Measurements from ENCODE around the gene C1orf232. TPM values are rescaled to one million over a fixed set of nuclear protein-coding genes. Genes with fewer than 3 reads are reported as not detected.

Gene C1orf232
- polyA plus RNA-seq, 10 donors: not detected

GRCh38 chr1:26180010-26180506 lies 11.3 kb upstream of the C1orf232 start:
- DNase-seq: no peak

DNA sequence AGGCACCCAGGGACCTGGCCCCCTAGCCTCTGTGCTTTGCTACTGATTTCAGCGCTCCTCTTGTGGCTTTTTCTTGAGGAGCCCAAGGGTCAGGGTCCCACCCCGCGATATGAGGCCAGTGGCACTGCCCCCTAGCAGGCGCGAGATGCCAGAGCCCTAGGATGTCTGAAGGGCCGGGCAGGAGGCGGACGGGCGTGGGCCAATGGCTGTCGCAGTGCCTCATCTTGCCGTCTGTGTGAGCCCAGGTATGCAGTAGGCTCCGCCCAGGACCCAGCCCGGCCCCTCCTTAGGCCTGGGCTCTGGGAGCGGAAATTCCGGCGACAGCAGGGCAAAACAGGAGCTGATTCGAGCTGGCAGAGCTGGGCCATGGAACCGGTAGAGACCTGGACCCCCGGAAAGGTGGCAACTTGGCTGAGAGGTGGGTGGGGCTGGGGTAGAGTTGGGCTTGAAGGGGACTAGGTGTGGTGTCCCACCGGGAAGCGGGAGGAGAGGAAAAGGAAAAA lies 8.5 kb upstream of the C1orf232 start, which contains the start of gene CNKSR1:
TSS of gene CNKSR1 (plus strand) at position 310 of the 503 bp plus-strand sequence. CDS start at position 367, 57 bp downstream.
- DNase-seq: no peak

DNA sequence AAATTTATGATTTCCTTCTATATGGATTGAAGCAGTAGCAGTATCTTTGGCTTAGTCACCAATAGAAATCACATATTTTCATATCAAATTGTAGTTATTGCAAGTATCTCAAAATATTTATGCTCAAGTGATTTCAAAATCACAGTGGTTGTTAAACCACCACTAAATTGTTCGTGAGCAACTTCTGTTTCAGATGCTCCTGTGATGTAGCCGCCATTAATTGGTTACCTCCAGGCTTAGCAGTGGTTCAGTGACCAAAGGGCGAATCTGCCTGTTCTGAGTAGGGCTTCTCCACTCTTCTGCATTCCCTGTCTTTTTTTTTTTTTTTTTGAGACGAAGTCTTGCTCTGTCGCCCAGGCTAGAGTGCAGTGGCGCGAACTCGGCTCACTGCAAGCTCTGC lies 6.6 kb upstream of the C1orf232 start:
- no peak for DNase-seq

- DNase-seq: no peak
Observed at GRCh38 chr1:26171084-26172072, 2.6 kb upstream of the C1orf232 start, which contains the start of gene ZNF593OS. TSS of gene ZNF593OS (minus strand) at chr1:26171832. CDS start at chr1:26171661, 171 bp downstream.

GRCh38 chr1:26170472-26170821 lies 1.7 kb upstream of the C1orf232 start:
- DNase-seq: no peak

- peak; percentile 86 to 95 (median 92) for DNase-seq
Observed at GRCh38 chr1:26169669-26170471, 1.1 kb upstream of the C1orf232 start, which contains the start of gene ZNF593. TSS of gene ZNF593 (plus strand) at chr1:26169908. CDS start at chr1:26169984, 76 bp downstream.

GRCh38 chr1:26169198-26169554 lies 413 bp upstream of the C1orf232 start:
- DNase-seq: no peak

DNA sequence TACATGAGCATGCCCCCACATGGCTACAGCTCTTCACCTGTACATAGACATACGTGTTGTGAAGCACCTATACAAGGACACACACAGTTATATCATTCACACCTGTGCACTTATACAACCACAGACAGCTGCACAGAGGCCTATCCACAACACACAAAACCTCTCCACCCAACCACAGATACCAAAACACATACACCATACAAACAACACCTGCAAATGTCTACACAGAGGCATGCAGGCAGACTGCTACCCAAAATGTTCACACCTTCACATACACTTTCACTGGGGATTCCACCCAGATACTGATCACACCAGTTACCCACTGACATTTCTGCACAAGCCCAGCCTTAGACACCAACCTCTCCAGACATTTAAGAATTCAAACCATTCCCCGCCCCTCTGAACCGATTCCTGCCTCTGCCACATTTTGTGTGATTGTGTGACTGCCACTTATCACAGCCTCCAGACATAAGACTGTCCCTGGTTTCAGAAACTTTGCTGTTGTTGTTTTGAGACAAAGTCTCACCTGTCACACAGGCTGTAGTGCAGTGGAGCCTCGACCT lies 2.0 kb downstream of the C1orf232 start:
- no peak for DNase-seq

DNA sequence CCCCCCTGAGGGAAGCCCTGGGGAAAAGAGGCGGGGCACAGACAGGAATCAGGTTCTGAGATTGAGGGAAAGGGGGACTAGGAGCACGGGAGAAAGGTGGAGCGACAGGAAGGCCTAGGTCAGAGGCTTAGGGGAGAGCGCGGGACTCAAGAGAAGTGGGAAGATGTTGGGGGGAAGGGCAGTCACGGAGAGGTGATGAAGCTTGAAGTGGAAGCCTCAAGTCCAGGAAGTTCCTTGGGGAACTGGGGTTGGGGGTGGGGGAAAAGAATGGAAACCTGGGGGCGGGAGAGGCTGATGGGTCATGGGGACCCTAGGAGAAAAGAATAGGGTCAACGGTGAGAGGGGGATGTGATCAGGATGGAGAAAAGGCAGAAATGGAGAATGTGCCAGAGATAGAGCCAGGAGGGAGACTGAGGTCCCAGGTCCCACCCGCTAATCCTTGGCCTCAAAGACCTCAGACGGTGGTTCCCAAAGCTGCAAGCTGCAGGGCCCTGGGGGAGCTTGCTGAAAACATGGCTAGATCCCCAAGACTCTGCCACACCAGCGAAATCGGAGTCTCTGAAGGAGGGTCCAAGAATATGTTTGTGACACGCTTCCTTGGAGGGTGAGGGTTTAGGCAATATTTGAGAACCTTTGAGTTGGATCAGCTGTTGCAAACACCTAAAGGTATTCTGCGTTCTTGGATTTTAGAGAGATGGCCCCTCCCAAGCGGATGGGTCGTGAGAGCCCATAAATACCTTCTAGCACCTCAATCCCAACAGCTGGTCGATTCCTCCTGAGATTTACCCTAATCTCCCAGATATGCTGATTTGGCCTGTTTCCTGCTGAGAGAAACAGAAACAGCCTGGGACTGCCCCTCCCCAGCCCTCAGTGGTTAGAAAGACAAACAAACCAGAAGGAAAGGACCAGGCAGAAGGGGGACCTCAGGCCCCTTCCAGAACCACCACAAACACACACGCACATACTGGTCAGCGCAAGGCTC lies 3.6 kb downstream of the C1orf232 start:
- DNase-seq: no peak

- DNase-seq: peak in 1 of 3 donors; percentile 76
Observed at GRCh38 chr1:26164036-26164860, 4.5 kb downstream of the C1orf232 start.

DNA sequence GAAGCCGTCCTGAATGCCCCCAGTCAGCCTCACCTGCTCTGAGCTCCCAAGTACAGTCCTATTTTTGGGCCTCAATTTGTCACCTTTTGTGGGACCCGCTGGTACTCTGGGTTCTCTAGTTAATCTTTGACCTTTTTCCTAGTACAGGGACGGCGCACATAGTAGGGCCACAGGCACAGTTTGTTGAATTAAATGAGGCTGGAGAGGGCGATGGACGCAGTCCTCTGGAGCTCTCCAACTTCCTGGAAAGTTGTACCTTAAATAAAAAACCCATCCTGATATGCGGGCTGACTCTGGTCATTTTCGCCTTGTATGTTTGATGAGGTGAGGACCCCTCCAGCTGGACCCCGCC lies 5.1 kb downstream of the C1orf232 start:
- DNase-seq: no peak

DNA sequence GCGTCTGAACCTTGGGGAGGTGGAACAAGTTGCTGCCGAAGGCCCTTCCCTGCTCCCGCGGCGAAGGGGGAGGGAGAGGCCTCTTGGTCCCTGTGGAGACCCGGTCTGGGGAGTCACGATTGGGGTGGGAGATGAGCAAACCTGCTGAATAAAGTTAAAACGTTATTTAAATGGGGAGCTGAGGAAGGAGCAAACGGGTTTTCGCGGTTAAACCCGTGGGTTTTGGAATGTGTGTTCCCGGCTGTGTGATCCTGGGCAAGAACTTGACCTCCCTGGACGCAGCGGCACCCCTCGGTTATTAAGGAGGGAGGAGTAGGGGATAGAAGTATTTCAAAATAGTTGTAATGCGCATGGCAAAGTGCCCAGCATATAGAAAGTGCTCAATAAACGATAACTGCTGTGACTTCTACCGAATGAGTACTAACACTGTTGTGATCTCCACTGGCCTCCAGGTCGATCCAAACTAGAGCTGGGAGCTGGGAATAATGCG lies 6.5 kb downstream of the C1orf232 start:
- DNase-seq: no peak

DNA sequence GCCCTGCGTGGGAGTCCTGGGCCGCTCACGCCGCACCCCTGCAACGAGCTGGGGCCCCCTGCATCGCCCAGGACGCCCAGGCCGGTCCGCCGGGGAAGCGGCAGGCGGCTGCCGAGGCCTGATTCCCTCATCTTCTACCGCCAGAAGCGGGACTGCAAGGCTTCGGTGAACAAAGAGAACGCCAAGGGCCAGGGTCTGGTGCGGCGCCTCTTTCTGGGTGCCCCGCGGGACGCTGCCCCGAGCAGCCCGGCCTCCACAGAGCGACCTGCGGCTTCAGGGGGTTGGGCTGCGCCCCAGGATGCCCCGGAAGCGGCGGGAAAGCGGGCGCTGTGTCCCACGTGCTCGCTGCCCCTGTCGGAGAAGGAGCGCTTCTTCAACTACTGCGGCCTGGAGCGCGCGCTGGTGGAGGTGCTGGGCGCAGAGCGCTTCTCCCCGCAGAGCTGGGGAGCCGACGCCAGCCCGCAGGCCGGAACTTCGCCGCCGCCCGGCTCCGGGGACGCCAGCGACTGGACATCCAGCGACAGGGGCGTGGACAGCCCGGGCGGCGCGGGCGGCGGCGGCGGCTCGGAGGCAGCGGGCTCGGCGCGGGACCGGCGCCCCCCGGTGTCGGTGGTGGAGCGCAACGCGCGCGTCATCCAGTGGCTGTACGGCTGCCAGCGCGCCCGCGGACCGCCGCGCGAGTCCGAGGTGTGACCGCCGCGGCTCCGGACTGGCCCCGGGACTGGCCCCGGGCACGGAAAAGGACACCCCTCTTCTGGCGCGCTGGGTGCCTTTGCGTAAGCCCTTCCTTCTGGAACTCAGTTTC lies 7.1 kb downstream of the C1orf232 start:
- DNase-seq: peak in 2 of 3 donors; percentile 67 to 83

DNA sequence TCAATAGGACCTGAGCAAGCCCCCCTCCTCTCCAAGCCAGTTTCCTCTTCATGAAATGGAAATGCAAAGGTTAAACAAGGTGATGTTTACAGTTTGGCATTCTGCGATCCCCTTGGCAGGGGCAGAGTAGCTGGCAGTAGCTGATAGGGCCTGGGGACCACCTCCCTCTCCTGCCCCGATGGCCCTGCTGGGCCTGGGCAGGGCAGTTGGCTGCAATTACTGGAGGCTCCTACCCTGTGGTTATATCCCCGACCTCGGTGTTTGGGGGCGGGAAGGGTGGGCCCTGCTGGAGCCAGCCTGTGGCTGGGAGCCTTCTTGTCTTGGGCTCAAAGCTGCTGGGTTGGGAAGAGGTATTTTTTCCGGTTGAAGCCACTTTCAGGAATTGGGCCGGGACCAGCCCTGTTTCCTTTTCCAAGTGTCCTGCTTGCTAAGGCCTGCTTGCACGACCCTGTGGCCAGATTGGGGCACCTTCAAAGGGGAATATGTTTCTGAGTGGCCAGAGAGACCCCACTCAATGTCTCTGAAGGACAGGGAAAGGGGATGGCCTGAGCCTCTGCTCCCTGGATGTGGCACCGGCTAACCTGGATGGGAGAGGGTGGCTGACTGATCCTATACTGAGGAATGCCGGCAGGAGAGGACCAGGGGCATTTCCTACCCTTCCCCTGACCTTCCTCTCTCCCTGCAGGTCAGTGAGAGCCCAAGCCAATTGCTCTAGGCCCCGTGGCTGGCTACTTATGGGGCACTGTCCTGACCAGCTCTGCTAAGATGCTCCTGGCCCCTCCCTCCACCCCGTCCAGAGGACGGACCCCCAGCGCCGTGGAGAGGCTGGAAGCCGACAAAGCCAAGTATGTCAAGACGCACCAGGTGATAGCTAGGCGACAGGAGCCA lies 8.0 kb downstream of the C1orf232 start:
- no peak for DNase-seq

GRCh38 chr1:26159743-26160039 lies 9.1 kb downstream of the C1orf232 start:
- no peak for DNase-seq

GRCh38 chr1:26158908-26159742 lies 9.6 kb downstream of the C1orf232 start, which contains the start of gene FAM110D:
TSS of gene FAM110D (plus strand) at chr1:26159079. CDS start at chr1:26161292, 2,213 bp downstream.
- DNase-seq: peak in 1 of 3 donors; percentile 39

Data from muscle of back (tissue), 11 donors.